ENCODE data around the gene PHKA2.

DNA sequence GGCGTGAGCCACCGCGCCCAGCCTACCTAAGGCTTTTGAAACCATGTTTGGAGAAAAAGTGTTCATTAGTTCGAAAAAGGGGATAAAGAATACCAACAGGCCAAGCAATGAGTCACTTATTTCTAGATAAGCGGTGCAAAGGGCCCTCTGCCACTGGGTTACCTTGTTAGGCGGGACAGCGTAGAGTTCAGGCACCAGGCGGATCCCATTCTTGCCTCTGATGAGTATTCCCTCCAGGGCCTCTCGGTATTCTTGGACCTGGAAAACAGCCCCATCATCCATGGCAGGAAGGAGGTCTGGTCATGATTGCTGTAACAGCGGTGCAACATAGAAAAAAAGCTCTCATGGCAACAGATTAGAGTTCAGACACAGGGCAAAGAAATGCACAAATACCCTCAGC, 48.0 kb downstream of the PHKA2 start:
- TF ChIP-seq FOS (IDR thresholded peaks at IDR 0.05; ENCODE audit: low read depth, low read length) (no peak), MXI1 (IDR thresholded peaks at IDR 0.05; ENCODE audit: borderline replicate concordance, low read depth, low read length) (no peak), POLR2A (IDR thresholded peaks at IDR 0.05; ENCODE audit: low read depth, low read length) (no peak), BHLHE40 (IDR thresholded peaks at IDR 0.05; ENCODE audit: low read depth, low read length) (no peak), NFE2L2 (IDR thresholded peaks at IDR 0.05; ENCODE audit: low read depth, low read length) (no peak), CEBPB (IDR thresholded peaks at IDR 0.05; ENCODE audit: low read depth, low read length) (no peak), MAFK (IDR thresholded peaks at IDR 0.05; ENCODE audit: low read depth, low read length) (no peak), RAD21 (IDR thresholded peaks at IDR 0.05; ENCODE audit: low read length) (no peak), RFX5 (IDR thresholded peaks at IDR 0.05; ENCODE audit: low read depth, low read length) (no peak), RCOR1 (IDR thresholded peaks at IDR 0.05; ENCODE audit: insufficient replicate concordance, low read length) (no peak)
- TF ChIP-seq, protein P1, sequence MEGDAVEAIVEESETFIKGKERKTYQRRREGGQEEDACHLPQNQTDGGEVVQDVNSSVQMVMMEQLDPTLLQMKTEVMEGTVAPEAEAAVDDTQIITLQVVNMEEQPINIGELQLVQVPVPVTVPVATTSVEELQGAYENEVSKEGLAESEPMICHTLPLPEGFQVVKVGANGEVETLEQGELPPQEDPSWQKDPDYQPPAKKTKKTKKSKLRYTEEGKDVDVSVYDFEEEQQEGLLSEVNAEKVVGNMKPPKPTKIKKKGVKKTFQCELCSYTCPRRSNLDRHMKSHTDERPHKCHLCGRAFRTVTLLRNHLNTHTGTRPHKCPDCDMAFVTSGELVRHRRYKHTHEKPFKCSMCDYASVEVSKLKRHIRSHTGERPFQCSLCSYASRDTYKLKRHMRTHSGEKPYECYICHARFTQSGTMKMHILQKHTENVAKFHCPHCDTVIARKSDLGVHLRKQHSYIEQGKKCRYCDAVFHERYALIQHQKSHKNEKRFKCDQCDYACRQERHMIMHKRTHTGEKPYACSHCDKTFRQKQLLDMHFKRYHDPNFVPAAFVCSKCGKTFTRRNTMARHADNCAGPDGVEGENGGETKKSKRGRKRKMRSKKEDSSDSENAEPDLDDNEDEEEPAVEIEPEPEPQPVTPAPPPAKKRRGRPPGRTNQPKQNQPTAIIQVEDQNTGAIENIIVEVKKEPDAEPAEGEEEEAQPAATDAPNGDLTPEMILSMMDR (conservative IDR thresholded peaks at IDR 0.05; ENCODE audit: low read depth, low read length): no peak
- TF ChIP-seq, protein P2, sequence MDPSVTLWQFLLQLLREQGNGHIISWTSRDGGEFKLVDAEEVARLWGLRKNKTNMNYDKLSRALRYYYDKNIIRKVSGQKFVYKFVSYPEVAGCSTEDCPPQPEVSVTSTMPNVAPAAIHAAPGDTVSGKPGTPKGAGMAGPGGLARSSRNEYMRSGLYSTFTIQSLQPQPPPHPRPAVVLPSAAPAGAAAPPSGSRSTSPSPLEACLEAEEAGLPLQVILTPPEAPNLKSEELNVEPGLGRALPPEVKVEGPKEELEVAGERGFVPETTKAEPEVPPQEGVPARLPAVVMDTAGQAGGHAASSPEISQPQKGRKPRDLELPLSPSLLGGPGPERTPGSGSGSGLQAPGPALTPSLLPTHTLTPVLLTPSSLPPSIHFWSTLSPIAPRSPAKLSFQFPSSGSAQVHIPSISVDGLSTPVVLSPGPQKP (IDR thresholded peaks at IDR 0.05; ENCODE audit: borderline replicate concordance, low read depth, low read length): no peak
- TF ChIP-seq, protein P3, sequence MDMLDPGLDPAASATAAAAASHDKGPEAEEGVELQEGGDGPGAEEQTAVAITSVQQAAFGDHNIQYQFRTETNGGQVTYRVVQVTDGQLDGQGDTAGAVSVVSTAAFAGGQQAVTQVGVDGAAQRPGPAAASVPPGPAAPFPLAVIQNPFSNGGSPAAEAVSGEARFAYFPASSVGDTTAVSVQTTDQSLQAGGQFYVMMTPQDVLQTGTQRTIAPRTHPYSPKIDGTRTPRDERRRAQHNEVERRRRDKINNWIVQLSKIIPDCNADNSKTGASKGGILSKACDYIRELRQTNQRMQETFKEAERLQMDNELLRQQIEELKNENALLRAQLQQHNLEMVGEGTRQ (IDR thresholded peaks at IDR 0.05; ENCODE audit: low read depth, low read length): no peak
